ENCODE measurements around the gene SECISBP2L. TPM values are rescaled to one million over a fixed set of nuclear protein-coding genes. Genes with fewer than 3 reads are reported as not detected.

SECISBP2L gene
- total and polyA plus RNA-seq, 10 of the 15 experiments (the other 5 are each of a cell fraction or from before 2014, with no cell fraction given), result 1.4 to 24.2 (median 10.4) TPM

DNA sequence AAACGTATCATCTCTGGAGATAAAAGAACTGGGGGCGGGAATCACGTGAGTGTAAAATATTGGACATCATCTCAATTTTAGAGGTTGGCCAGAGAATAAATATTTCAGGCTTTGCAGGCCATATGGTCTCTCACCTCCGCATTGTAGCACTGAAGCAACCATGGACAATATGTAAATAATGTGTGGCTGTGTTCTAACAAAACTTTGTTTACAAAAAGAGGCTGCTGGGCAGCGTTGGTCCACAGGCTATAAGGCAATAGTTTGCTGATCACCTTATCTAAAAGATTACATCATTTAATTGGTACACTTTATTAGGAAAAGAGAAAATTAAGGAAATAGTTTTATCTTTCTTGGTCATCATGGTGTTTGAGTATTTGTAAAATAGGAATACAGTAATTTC lies 60.0 kb downstream of the SECISBP2L start:
- ATAC-seq (no peak), FAIRE-seq (no peak), DNase-seq (ENCODE audit: low read depth, low spot score) (no peak)
- intact Hi-C loops (cut with micrococcal nuclease; ENCODE audit: unreplicated experiment), result no loop called here
- Histone ChIP-seq H3K36me3 (ENCODE audit: control insufficient read depth in 2 of 2, insufficient read depth in 2 of 2, low read length in 1 of 2) (no peaks in the 10 kb centered on the region; a peak in 1 of 4 replicates), H3K9me3 (replicated peaks; ENCODE audit: control insufficient read depth, insufficient read depth, low read length) (no peaks in the 10 kb centered on the region), H2AFZ (ENCODE audit: control insufficient read depth, low read depth, low read length) (no peak overlapping the region), H3K27me3 (replicated peaks in 1 of 2; ENCODE audit: control insufficient read depth in 2 of 2, insufficient read depth in 2 of 2, low read length in 1 of 2) (no peaks in the 10 kb centered on the region), H3K9ac (ENCODE audit: control insufficient read depth, insufficient read depth, low read length) (no peak overlapping the region), H3K4me1 (ENCODE audit: control insufficient read depth, insufficient read depth, low read length) (no peaks in the 10 kb centered on the region), H3K4me2 (ENCODE audit: control insufficient read depth, insufficient read depth) (no peak overlapping the region), H4K20me1 (ENCODE audit: control insufficient read depth, insufficient read depth) (no peaks in the 10 kb centered on the region), H3K79me2 (ENCODE audit: control insufficient read depth, insufficient read depth, low read length) (no peaks in the 10 kb centered on the region), H3K4me3 (no peak overlapping the region), H3K27ac (ENCODE audit: control insufficient read depth, insufficient read depth) (no peak overlapping the region)
- CTCF ChIA-PET, result interaction anchor here (3.0 kb wide), 1 partner anchor 11 kb away, joined by 17 read pairs; no protein-coding TSS in a partner anchor
- in situ Hi-C loops (cut with MboI), result no loop called here
- SMC1A ChIA-PET (ENCODE audit: uncharacterized antibody, unreplicated experiment), result interaction anchor here (0.7 to 1.3 kb wide), 3 partner anchors 51 to 124 kb away, joined by 3 to 6 read pairs (median 4); partner anchors contain the start of gene EID1
- RAD21 ChIA-PET (ENCODE audit: unreplicated experiment), result interaction anchor here (1.7 kb wide), 1 partner anchor 108 kb away, joined by 3 read pairs; the partner anchor contains the start of gene EID1
- WGBS (ENCODE audit: insufficient coverage, insufficient replicate concordance, low lambda C conversion rate, missing lambda C conversion rate), result 83% methylated on average over 5 of the region's 5 CpGs
- no TSS peak for BruUV-seq (replicated peaks)
- POLR2A ChIA-PET, result no interaction called here
- TF ChIP-seq TCF3 (IDR thresholded peaks at IDR 0.05; ENCODE audit: borderline replicate concordance, insufficient read depth, low read depth, low read length) (no peak), CBX3 (IDR thresholded peaks at IDR 0.05; ENCODE audit: borderline replicate concordance, low read depth) (no peak), MXI1 (IDR thresholded peaks at IDR 0.05; ENCODE audit: low read depth, low read length) (no peak), KDM1A (IDR thresholded peaks at IDR 0.05; ENCODE audit: borderline replicate concordance) (no peak), ZNF622 (IDR thresholded peaks at IDR 0.05) (no peak), KAT2A (conservative IDR thresholded peaks at IDR 0.05; ENCODE audit: control insufficient read depth, low read depth, low read length) (no peak), TBL1XR1 (IDR thresholded peaks at IDR 0.05; ENCODE audit: low read depth, low read length) (no peak), MYB (IDR thresholded peaks at IDR 0.05; ENCODE audit: borderline replicate concordance, low read depth, low read length) (no peak), CHD4 (IDR thresholded peaks at IDR 0.05) (no peak), SPI1 (IDR thresholded peaks at IDR 0.05; ENCODE audit: borderline replicate concordance, insufficient read depth, low read depth, low read length) (no peak), GATAD2B (conservative IDR thresholded peaks at IDR 0.05; ENCODE audit: low read depth) (no peak), ZZZ3 (IDR thresholded peaks at IDR 0.05; ENCODE audit: control insufficient read depth, insufficient read length, low read depth) (no peak), SP1 (IDR thresholded peaks at IDR 0.05; ENCODE audit: low read depth, low read length) (no peak)
- TF ChIP-seq, protein P1, sequence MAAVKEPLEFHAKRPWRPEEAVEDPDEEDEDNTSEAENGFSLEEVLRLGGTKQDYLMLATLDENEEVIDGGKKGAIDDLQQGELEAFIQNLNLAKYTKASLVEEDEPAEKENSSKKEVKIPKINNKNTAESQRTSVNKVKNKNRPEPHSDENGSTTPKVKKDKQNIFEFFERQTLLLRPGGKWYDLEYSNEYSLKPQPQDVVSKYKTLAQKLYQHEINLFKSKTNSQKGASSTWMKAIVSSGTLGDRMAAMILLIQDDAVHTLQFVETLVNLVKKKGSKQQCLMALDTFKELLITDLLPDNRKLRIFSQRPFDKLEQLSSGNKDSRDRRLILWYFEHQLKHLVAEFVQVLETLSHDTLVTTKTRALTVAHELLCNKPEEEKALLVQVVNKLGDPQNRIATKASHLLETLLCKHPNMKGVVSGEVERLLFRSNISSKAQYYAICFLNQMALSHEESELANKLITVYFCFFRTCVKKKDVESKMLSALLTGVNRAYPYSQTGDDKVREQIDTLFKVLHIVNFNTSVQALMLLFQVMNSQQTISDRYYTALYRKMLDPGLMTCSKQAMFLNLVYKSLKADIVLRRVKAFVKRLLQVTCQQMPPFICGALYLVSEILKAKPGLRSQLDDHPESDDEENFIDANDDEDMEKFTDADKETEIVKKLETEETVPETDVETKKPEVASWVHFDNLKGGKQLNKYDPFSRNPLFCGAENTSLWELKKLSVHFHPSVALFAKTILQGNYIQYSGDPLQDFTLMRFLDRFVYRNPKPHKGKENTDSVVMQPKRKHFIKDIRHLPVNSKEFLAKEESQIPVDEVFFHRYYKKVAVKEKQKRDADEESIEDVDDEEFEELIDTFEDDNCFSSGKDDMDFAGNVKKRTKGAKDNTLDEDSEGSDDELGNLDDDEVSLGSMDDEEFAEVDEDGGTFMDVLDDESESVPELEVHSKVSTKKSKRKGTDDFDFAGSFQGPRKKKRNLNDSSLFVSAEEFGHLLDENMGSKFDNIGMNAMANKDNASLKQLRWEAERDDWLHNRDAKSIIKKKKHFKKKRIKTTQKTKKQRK (IDR thresholded peaks at IDR 0.05; ENCODE audit: low read depth, low read length), result no peak
- TF ChIP-seq, protein P2, sequence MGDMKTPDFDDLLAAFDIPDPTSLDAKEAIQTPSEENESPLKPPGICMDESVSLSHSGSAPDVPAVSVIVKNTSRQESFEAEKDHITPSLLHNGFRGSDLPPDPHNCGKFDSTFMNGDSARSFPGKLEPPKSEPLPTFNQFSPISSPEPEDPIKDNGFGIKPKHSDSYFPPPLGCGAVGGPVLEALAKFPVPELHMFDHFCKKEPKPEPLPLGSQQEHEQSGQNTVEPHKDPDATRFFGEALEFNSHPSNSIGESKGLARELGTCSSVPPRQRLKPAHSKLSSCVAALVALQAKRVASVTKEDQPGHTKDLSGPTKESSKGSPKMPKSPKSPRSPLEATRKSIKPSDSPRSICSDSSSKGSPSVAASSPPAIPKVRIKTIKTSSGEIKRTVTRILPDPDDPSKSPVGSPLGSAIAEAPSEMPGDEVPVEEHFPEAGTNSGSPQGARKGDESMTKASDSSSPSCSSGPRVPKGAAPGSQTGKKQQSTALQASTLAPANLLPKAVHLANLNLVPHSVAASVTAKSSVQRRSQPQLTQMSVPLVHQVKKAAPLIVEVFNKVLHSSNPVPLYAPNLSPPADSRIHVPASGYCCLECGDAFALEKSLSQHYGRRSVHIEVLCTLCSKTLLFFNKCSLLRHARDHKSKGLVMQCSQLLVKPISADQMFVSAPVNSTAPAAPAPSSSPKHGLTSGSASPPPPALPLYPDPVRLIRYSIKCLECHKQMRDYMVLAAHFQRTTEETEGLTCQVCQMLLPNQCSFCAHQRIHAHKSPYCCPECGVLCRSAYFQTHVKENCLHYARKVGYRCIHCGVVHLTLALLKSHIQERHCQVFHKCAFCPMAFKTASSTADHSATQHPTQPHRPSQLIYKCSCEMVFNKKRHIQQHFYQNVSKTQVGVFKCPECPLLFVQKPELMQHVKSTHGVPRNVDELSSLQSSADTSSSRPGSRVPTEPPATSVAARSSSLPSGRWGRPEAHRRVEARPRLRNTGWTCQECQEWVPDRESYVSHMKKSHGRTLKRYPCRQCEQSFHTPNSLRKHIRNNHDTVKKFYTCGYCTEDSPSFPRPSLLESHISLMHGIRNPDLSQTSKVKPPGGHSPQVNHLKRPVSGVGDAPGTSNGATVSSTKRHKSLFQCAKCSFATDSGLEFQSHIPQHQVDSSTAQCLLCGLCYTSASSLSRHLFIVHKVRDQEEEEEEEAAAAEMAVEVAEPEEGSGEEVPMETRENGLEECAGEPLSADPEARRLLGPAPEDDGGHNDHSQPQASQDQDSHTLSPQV (IDR thresholded peaks at IDR 0.05), result no peak
- TF ChIP-seq, protein P3, sequence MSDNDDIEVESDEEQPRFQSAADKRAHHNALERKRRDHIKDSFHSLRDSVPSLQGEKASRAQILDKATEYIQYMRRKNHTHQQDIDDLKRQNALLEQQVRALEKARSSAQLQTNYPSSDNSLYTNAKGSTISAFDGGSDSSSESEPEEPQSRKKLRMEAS (IDR thresholded peaks at IDR 0.05; ENCODE audit: low read depth, low read length), result no peak

All from GM12878 (cell line).